Measurements from ENCODE around the gene SH2D2A.

DNA sequence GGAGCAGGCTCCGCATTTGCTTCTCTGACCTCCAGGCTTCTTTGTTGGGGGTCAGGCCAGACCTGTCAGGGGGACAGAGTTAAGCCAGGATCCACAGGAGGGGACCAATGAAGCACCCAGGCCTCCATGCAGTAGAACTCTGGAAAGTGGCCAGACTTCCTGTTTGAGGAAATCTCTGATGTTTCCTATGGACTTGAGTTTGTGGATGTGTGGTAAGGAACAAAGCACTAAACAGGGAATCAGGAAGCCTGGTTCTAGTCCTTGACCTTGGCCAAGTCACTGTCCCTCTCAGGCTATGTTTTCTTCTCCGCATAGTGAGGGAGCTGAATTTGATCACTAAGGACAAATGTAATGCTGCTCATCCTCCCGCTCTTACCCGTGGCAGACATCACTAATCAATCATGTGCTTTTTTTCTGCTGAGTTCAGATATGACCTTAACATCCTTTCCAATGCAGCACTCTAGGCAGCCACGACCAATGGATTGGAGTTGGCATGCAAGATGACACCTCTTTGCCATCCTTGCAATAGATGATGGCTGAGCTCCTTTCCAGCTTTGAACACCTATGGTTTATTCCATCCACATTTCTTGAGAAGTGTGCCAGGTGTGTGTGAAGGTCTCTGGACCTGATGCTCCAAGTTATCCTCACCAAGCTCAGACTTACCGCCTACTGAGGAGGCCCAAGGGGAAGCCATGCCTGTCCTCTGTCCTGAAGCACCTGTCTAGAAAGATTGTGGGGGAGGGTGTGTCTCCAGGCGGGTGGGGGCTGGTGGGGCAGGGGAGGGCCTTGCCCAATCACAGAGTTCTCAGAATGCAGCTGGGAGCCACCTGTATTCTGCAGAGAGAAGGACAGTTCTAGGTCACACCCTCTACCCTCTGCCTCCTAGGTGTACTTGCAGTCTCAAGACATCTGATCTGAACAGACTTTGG lies 9.9 kb downstream of the SH2D2A start:
- TF ChIP-seq POLR2AphosphoS5 (IDR thresholded peaks at IDR 0.05): no peak
- TF ChIP-seq, protein P1, sequence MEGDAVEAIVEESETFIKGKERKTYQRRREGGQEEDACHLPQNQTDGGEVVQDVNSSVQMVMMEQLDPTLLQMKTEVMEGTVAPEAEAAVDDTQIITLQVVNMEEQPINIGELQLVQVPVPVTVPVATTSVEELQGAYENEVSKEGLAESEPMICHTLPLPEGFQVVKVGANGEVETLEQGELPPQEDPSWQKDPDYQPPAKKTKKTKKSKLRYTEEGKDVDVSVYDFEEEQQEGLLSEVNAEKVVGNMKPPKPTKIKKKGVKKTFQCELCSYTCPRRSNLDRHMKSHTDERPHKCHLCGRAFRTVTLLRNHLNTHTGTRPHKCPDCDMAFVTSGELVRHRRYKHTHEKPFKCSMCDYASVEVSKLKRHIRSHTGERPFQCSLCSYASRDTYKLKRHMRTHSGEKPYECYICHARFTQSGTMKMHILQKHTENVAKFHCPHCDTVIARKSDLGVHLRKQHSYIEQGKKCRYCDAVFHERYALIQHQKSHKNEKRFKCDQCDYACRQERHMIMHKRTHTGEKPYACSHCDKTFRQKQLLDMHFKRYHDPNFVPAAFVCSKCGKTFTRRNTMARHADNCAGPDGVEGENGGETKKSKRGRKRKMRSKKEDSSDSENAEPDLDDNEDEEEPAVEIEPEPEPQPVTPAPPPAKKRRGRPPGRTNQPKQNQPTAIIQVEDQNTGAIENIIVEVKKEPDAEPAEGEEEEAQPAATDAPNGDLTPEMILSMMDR (IDR thresholded peaks at IDR 0.05; ENCODE audit: poor library complexity, severe bottlenecking): no peak
- no peak for TF ChIP-seq EZH2 (IDR thresholded peaks at IDR 0.05; ENCODE audit: borderline replicate concordance, insufficient read depth, low read length, poor library complexity, severe bottlenecking)
- no peak for TF ChIP-seq SMC3 (conservative IDR thresholded peaks at IDR 0.05; ENCODE audit: poor library complexity)
- TF ChIP-seq, protein P2, sequence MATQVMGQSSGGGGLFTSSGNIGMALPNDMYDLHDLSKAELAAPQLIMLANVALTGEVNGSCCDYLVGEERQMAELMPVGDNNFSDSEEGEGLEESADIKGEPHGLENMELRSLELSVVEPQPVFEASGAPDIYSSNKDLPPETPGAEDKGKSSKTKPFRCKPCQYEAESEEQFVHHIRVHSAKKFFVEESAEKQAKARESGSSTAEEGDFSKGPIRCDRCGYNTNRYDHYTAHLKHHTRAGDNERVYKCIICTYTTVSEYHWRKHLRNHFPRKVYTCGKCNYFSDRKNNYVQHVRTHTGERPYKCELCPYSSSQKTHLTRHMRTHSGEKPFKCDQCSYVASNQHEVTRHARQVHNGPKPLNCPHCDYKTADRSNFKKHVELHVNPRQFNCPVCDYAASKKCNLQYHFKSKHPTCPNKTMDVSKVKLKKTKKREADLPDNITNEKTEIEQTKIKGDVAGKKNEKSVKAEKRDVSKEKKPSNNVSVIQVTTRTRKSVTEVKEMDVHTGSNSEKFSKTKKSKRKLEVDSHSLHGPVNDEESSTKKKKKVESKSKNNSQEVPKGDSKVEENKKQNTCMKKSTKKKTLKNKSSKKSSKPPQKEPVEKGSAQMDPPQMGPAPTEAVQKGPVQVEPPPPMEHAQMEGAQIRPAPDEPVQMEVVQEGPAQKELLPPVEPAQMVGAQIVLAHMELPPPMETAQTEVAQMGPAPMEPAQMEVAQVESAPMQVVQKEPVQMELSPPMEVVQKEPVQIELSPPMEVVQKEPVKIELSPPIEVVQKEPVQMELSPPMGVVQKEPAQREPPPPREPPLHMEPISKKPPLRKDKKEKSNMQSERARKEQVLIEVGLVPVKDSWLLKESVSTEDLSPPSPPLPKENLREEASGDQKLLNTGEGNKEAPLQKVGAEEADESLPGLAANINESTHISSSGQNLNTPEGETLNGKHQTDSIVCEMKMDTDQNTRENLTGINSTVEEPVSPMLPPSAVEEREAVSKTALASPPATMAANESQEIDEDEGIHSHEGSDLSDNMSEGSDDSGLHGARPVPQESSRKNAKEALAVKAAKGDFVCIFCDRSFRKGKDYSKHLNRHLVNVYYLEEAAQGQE (IDR thresholded peaks at IDR 0.05; ENCODE audit: borderline replicate concordance): no peak
- no peak for TF ChIP-seq RAD21 (conservative IDR thresholded peaks at IDR 0.05)
- TF ChIP-seq TAF1 (IDR thresholded peaks at IDR 0.05; ENCODE audit: low read depth): no peak
